ENCODE data around the gene PLCD1.

PLCD1 gene

DNA sequence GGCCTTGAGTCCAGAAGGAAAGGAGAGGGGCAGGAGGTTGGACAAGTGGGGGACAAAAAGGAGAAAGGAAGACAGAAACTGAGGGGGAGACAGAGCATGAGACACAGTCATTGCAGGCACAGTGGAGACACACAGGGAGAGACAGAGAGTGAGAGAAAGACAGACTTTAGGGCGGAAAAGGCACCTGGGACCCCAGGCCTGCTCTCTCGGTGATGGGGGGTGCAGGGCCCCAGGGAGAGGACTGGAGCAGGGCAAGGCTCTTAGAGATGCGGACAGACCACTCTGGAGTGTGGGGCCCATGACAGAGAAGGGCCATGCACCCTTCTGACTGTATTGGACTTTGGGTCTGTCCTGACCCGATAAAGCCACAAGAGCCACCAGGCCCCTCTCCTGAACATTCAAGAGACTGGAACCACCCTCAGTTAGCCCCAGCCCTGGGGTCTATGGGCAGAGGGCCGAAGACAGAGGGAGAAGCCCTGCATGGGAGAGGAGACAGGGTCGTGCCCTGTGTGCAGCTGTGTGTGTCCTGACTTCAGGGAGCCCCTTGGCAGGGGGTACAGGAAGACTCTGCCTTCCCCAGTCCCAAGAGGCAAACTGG is 12.5 kb downstream of the PLCD1 start:
- DNase-seq (ENCODE audit: low read depth) = no peak

GRCh38 chr3:38016410-38016809 is 13.0 kb downstream of the PLCD1 start:
- no peak for DNase-seq (ENCODE audit: low read depth)

GRCh38 chr3:38015984-38016383 is 13.5 kb downstream of the PLCD1 start:
- no peak for DNase-seq (ENCODE audit: low read depth)

- no peak for DNase-seq (ENCODE audit: low read depth)
Measured at GRCh38 chr3:38015485-38015884, 14.0 kb downstream of the PLCD1 start.

- no peak for DNase-seq (ENCODE audit: low read depth)
Measured at GRCh38 chr3:38011111-38011510, 18.3 kb downstream of the PLCD1 start.

DNA sequence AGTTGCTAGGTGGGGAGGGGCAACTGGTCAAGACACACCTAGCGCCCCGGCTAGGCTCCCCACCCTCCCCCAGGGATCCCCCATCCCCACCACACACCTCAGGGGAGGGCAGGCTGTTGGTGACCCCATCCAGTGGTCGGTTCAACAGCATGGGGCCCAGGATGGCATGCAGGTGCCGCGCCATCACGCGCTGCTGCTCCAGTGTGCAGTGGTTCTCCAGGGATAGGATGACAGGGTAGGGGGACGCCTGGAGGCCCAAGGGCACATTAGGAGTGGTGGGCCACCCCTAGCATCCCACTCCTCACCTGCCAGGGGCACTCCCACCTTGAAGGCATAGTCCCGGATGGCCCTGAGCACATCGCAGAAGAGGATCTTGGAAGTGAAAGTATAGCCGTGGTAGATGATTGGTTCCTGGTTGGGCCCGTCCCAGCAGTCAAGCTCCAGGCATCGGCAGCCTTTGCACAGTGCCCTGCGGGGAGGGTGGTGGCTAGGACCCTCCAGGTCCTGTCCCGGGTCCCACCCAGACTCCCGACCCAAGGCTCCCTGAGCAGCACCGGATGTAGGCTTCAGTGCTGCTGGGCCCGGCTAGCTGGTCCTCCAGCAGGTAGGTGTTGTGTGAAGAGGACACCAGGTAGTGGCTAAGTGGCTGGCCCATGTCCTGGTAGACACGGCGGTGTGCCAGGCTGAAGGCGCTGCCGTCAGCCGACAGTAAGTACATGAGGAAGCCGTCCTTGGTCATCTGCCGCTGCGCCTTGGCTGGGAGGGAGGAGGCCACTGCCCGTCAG is 19.4 kb downstream of the PLCD1 start:
- no peak for DNase-seq (ENCODE audit: low read depth)

DNA sequence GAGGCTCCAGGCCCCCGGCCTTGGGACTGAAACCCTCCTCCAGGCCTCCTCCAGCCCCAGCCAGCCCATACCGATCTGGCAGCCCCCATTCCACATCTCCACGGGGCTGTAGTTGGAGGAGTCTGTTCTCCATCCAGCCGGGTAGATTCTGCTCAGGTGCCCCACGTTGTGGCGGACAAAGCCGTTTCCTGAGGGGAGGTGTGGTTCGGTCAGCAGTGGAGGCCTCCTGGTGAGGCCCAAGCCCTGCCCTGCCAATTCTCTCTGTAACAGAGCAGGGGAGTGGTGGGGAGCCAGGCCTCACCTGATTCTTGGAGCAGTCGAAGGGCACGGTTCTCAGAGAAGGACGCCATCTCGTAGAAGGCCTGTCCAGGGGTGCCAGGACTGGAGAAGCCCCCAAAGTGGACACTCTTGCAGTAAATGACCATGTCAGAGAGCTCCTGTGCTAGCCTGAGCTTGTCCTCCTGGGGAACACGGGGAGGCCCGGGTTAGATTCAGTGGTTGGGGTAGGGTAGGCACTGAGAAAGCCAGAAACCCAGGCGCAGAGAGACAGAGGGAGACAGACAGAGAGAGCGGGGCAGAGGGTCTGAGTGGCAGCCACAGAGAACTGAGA is 20.4 kb downstream of the PLCD1 start:
- DNase-seq (ENCODE audit: low read depth) = no peak

DNA sequence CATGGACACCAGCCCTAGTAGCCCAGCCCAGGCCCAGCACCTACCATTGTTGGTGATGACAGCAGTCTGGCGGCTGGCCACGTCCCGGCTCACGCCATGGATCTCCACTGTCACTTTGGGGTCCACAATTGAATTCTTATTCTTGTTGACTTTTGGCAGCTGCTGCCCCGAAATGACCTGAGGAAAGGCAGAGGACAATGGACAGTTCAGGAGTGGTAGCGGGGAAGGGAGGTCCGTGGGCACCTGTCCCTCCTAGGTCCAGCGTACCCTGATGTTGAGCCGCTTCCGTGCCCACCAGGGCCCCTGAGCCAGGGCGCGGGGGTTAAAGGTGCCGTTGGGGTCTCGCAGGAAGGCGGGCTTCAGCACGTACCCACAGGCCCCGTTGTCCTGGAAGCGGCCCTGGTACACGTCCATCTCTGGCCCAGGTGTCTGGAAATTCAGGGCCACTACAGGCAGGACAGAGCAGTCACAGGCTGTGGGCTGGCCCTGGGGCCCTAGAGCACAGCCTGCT is 21.2 kb downstream of the PLCD1 start:
- no peak for DNase-seq (ENCODE audit: low read depth)

DNA sequence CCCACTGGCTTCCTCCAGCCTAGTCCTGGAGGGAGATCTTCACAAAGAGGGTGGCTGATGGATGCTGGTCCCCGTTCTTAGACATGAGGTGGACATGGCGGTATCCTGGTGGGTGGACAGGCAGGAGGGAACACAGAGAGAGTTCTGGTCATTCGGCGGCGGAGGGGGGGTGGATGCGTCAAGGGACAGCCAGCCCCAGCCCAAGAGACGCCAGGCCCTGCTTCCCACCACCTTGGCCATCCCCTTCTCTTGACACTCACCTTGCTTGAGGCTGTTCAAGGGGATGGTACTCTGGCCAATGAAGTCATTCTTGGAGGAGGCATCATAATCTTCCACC is 21.7 kb downstream of the PLCD1 start:
- DNase-seq (ENCODE audit: low read depth) = no peak

DNA sequence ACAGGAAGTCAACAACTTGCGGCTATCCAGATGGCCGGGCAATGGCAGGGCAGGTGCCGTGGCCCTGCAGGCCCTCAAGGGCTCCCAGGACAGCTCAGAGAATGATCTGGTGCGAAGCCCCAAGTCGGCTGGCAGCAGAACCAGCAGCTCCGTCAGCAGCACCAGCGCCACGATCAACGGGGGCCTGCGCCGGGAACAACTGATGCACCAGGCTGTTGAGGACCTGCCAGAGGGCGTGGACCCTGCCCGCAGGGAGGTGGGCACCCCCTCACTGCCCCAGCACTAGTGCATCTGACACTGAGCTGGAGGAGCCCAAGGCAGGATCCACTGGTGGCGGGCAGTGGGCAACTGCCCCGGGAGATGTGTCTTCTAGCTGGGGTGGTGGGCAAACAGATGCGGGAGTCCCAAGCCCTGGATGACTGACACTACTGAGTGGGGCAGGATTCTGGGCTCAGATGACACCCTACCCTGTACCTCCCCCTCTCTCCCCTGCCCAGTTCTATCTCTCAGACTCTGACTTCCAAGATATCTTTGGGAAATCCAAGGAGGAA is 22.9 kb downstream of the PLCD1 start:
- DNase-seq (ENCODE audit: low read depth) = no peak

DNA sequence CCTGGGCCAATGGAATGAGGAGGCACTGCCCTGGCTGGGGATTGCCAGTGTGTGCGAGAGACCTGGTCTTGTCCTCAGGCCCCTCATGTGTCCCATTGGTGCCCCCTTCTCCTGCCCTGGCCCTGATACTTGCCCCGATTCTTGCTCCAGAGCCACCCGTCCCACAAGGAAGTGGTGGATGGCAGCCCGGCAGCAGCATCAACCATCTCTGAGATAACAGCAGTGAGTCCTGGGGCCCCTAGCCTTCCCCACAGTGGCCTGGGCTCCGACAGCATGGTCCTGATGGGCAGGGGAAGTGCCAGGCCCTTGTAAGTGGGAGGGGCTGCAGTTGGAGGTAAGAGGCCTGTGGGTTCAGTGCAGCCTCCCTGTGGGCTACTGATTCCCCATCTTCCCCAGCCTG is 23.4 kb downstream of the PLCD1 start:
- no peak for DNase-seq (ENCODE audit: low read depth)

DNA sequence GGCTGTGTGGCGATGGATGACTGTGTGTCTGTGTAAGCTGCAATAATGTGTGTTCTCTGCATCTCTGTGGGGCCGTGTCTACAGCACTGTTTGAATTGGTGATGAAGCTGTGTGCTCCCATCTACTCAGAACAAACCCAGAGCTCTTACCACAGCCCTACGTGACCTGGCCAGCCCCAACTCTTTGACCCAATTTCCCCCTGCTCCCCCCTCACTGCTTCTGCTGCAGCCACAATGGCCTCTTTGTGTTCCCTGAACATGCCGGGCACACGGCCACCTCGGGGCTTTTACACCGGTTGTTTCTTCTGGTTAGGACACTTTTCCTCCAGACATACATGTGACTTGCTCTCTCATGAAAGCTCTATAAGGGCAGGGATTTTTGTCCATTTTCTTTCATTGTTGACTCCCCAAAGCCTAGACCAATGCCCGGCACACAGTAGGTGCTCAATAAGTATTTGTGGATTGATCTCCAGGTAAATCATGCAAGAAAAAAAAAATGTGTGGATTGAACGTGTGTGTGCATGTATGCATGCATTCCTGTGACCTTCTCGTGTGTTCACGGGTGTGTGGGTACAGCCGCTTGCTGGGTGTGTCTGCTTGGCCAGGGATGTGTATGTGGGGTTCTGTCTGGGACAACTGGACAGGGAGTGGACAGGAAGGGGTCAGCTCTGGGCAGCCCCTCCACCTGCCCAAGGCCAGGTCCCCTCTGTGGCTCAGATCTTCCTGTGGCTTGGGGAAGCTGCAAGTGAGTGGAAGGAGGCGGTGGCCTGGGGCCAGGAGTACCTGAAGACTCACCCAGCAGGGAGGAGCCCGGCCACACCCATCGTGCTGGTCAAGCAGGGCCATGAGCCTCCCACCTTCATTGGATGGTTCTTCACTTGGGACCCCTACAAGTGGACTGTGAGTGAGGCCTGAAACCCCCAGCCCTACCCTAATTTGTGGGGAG is 24.1 kb downstream of the PLCD1 start:
- no peak for DNase-seq (ENCODE audit: low read depth)

DNA sequence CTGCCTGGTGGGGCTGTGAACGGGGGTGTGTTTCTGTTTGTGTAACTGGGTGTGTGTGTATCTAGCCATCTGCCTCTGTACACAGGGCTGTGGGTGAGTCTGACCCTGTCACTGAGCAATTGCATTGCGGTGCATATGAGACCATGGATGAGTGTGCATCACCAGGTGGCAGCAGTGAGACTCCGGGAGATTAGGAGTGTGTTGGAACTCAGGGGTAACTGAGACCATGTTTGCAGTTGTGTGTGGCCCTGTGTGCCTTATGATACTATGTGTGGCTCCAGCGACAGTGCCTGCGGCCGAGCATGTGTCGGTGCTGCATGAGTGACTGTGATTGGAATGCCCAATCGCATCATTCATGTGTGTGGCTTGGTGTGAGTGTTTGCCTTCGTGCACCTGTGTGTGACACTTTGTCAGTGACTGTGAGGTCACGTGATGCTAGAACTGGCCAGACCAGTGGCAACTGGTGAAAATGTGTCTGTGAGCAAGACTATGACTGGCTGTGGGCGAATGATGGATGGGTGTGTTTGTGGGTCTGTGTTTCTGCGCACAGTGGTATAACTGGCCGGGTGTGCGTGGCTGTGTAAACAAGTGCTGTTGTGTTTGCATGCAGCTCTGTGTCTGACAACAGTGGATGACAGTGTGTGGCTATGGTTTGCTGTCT is 24.9 kb downstream of the PLCD1 start:
- peak; percentile 69 for DNase-seq (ENCODE audit: low read depth)

DNA sequence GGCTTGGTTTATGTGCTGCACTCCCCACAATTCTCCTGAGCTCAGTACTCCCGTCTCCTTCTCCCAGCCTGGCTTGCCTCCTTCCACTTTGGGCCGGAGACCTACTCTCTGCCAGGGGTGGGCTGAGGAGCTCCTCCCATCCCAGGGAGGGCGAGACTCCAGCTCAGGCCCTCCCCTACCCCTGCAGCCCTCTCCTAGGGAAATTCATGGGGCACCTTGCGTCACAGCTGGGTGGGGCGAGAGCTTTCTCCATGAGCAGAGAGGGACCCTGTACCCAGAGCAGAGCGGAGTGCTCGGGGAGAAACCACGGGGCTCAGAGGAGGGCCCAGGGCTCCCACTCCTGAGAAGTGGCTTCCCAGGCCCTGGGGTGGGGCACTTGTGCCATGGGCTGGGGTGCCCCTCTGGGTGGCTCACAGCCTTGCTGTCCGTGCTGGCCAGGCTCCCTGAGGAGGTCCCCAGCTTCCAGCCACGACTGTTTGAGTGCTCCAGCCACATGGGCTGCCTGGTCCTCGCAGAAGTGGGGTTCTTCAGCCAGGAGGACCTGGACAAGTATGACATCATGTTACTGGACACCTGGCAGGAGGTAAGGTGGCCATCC is 25.5 kb downstream of the PLCD1 start:
- DNase-seq (ENCODE audit: low read depth) = no peak

DNA sequence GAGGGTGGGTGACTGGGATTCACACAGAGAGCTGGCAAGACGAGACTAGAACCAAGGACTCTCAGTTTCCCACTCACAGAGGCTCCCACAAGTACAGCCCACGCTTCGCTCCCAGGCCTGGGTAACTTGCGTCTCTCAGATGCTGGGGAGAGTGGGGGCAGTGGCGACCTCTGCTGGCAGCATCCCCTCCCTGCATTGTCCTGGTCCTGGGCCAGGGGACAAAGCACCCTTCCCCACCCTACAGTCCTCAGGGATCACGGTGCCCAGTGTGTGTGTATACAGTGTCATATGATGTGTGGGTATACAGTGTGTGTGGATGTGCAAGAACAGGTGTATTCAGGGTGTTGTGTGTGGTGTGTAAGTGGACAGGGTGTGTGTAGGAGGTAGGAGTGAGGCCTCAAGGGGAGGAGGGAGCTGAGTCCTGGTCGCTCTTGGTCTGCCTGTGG is 26.0 kb downstream of the PLCD1 start:
- DNase-seq (ENCODE audit: low read depth) = peak; percentile 39

GRCh38 chr3:38002940-38003339 is 26.5 kb downstream of the PLCD1 start:
- DNase-seq (ENCODE audit: low read depth) = no peak

GRCh38 chr3:38002291-38002876 is 27.1 kb downstream of the PLCD1 start:
- no peak for DNase-seq (ENCODE audit: low read depth)

DNA sequence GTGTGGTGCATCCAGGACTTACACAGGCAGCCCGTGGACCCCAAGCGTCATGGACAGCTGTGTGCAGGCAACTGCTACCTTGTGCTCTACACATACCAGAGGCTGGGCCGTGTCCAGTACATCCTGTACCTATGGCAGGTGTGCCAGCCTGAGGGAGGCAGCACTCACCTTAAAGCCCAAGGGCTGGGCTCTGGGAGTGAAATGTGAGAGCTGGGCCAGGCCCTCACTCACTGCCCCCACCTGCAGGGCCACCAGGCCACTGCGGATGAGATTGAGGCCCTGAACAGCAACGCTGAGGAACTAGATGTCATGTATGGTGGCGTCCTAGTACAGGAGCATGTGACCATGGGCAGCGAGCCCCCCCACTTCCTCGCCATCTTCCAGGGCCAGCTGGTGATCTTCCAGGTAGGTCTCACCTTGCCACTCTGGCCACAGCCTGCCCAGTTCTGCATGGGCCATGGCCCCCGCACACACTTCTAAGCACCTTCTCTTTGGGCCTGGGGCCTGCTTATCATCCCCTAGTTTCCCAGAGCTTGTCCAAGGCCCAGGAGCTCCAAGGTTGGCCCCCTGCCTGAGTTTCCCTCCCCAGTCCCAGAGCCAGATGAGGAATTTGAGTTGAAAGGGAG is 27.9 kb downstream of the PLCD1 start:
- no peak for DNase-seq (ENCODE audit: low read depth)

- DNase-seq (ENCODE audit: low read depth) = no peak
Measured at GRCh38 chr3:38000965-38001455, 28.4 kb downstream of the PLCD1 start.

All from EH (cell line).